ENCODE measurements around the gene SV2B.

SV2B gene

GRCh38 chr15:91203619-91204203, 103.7 kb downstream of the SV2B start:
- no peak for DNase-seq (ENCODE audit: low spot score)
- TF ChIP-seq, protein P1, sequence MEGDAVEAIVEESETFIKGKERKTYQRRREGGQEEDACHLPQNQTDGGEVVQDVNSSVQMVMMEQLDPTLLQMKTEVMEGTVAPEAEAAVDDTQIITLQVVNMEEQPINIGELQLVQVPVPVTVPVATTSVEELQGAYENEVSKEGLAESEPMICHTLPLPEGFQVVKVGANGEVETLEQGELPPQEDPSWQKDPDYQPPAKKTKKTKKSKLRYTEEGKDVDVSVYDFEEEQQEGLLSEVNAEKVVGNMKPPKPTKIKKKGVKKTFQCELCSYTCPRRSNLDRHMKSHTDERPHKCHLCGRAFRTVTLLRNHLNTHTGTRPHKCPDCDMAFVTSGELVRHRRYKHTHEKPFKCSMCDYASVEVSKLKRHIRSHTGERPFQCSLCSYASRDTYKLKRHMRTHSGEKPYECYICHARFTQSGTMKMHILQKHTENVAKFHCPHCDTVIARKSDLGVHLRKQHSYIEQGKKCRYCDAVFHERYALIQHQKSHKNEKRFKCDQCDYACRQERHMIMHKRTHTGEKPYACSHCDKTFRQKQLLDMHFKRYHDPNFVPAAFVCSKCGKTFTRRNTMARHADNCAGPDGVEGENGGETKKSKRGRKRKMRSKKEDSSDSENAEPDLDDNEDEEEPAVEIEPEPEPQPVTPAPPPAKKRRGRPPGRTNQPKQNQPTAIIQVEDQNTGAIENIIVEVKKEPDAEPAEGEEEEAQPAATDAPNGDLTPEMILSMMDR (IDR thresholded peaks at IDR 0.05; ENCODE audit: extremely low read depth, missing control alignments) = no peak

- no peak for DNase-seq (ENCODE audit: low spot score)
- TF ChIP-seq, protein P1 (IDR thresholded peaks at IDR 0.05; ENCODE audit: extremely low read depth, missing control alignments) = no peak
Measured at GRCh38 chr15:91208371-91208770, 108.3 kb downstream of the SV2B start.

GRCh38 chr15:91209318-91209717, 109.3 kb downstream of the SV2B start:
- TF ChIP-seq, protein P1 (IDR thresholded peaks at IDR 0.05; ENCODE audit: extremely low read depth, missing control alignments) = no peak
- no peak for DNase-seq (ENCODE audit: low spot score)

DNA sequence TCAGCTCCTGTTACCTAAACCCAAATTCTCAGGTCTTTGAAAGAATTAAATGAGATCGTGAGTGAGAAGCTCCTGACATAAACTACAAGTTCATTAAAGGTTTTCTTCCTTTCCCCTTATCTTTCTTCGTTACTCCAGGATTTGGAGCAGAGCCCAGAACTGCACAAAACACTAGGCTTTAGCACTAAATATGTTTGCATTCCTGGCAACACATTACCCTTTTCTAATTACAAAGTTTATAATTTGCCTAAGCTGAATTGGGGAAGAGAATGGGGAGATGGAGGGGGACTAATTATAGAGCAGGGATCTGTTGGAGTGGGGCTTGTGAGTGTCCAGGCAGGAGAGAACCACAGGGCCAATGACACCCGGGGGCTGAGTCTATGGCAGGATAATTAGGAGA, 109.7 kb downstream of the SV2B start:
- TF ChIP-seq, protein P1 (IDR thresholded peaks at IDR 0.05; ENCODE audit: extremely low read depth, missing control alignments) = no peak
- DNase-seq (ENCODE audit: low spot score) = no peak

DNA sequence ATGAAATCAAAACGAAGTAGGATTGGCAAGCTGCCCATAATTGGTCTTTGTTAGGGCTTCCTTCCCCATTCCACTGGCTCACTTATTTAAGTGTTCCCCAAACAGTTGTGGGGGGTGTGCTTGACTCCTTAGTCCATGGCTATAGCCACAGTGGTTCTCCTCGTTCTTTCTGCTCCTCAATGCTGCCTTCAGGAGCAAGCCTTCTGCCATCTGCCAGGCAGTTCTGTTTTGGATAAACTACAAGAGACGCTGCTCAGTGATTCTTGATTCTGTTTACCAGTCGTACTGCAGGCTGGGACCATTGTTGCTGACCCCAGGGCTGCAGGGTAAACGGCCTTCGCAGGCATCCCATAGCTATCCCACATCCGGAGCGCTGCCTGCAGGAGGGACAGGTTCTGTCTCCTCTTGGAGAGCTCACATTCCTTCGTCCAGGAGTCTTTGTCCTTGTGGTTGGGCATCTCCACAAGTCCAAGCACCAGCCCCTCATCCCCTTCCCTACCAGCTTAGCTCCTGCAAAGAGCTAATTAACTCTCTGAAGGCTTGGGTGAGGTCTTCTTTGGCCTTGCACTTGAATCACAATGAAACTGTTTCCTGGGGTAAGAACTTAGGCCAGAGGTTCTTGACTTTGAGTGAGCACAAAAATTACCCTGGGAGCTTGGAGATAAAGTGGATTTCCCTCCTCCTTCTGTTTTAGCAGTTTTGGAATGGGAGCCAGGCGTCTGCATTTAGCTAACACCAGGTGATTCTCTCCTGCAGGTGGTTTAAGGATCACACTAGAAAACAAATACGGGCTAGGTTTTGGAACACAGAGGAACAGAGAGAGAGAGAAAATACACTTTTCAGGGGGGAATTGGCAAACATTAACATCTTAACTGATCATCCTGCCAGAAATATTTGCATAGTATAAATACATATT, 114.9 kb downstream of the SV2B start:
- no peak for DNase-seq (ENCODE audit: low spot score)
- TF ChIP-seq, protein P1 (IDR thresholded peaks at IDR 0.05; ENCODE audit: extremely low read depth, missing control alignments) = no peak

GRCh38 chr15:91216000-91216399, 115.9 kb downstream of the SV2B start:
- DNase-seq (ENCODE audit: low spot score) = no peak
- TF ChIP-seq, protein P1 (IDR thresholded peaks at IDR 0.05; ENCODE audit: extremely low read depth, missing control alignments) = no peak

DNA sequence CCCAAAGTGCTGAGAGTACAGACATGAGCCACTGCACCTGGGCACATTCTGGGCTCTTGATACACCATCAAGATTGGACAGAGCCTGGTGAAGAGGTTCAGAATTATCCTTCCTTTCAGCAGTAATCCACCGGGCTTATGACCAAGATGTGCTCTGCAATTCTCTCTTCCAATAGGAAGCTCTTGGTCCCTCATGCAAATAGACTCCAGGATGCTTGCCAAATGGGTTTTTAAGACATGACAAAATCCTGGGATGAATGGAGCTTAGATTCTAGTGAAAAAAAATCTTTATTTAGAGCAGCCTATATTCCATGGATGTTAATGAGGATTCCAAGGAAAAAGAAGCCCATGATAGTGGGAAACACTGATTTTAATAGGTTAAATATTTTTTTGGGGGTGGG, 119.1 kb downstream of the SV2B start:
- TF ChIP-seq, protein P1 (IDR thresholded peaks at IDR 0.05; ENCODE audit: extremely low read depth, missing control alignments) = no peak

More for the DNA sequence above, 119.1 kb downstream of the SV2B start:
- no peak for DNase-seq (ENCODE audit: low spot score)

All from GM20000 (cell line).